Activated CD4-positive, CD25-positive, alpha-beta regulatory T cell treated with anti-CD3 and anti-CD28 coated beads, Interleukin-2, amount 50 U/mL, for 72 hours (primary cell): ENCODE data around the gene CKS1B.
"Not testable (repeated sequence)": the region's sequence is repeated elsewhere in the genome, so short reads cannot be mapped to it uniquely, and the experiment has no call there.

Source experiments
- DNase-seq: peaks from one replicate; pipeline ENCODE4 v3.0.0; 2021

CKS1B gene

DNA sequence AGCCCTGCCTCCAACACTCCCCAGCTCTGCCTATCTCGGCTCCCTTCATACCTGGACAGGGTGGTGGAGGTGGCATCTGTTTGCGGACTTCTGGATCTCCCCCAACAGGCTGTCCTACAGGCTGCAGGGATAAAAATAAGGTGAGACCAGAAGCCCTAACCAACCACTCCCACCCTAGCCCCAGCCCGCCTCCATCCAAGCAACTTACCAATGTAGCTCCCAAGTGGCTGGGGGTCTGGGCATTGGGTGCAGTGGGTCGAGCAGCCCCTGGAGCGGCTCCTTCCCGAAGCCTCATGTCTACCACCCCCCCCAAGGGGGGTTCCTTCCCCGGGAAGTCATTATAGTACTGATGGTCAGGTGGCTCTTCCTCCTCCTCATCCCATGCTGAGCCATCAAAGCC is 8.4 kb upstream of the CKS1B start:
- DNase-seq = no peak

DNA sequence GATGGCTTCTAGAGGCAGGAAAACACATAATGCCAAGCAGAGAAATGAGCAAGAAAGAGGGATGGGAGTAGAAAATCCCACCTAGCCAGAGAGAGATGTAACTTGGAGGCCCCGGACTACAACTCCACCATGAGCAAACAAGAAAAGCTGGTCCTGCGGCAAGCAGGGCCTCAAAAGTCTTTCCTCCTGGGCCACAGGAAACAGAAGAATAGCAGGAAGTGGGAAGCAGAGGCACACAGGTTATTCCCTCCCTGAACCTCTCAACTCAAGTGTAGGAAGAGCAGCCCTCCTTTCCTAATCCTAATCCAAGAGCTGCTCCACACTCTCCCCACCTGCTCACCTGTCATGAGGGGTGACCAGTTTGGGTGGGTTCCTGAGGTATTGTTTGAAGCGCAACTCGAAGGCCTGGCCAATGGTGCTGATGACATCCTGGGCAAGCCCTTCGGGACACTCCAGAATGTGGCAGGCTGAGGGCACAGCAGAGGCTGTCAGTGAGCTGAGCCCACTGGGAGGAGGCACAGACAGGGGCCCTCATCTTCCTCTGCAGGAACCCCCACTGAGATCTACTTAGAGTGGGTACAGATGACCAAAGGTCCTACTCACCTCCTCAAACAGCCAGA is 7.0 kb upstream of the CKS1B start:
- no peak for DNase-seq

DNA sequence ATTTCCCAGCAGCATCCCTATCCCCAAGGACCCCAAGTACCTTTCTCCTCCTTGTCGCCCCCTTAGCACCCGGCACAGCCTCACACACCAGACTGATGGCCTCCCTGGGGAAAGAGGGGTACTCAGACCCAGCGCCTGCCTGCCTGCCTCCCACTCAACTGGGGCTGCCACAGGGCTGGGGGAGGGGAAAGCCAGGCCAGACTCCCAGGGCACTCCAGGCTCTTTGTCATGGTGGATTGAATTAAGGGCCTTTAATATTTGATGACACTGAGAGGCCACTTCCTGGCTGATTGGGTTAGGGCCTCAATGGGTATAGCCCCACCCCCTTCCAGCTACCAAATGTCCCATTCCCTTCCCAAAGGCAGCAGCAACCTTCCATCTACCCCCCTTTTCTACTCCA is 5.8 kb upstream of the CKS1B start:
- DNase-seq = no peak

GRCh38 chr1:154969246-154969645 is 5.2 kb upstream of the CKS1B start:
- no peak for DNase-seq

DNA sequence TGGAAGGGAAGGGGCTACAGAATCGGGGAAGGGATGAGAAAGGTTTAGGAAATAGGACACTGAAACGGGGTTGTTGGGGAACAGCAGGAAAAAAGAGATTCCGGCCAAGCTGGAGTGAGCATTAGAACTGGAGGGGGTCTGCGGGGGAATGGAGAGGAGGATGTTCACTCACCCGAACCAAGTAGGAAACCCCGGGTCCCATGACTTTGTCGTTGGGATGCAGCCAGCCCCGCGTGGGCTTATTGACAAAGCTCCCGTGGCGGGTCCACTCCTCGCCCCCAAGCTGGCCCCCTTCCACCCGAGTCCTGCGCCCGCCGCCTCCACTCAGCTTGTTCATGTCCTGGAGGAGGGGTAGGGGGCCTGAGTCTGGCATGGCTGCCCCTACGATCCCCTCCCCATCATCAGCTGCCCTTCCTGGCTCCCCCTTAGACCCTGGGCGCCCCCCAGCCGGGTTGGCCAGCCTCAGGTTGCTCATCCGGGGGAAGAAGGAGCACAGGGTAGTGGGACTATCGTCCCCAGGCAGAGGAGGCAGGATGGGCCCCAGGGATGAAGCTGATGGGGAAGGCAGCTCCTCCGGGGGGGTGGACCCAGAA is 4.5 kb upstream of the CKS1B start:
- DNase-seq = no peak

DNA sequence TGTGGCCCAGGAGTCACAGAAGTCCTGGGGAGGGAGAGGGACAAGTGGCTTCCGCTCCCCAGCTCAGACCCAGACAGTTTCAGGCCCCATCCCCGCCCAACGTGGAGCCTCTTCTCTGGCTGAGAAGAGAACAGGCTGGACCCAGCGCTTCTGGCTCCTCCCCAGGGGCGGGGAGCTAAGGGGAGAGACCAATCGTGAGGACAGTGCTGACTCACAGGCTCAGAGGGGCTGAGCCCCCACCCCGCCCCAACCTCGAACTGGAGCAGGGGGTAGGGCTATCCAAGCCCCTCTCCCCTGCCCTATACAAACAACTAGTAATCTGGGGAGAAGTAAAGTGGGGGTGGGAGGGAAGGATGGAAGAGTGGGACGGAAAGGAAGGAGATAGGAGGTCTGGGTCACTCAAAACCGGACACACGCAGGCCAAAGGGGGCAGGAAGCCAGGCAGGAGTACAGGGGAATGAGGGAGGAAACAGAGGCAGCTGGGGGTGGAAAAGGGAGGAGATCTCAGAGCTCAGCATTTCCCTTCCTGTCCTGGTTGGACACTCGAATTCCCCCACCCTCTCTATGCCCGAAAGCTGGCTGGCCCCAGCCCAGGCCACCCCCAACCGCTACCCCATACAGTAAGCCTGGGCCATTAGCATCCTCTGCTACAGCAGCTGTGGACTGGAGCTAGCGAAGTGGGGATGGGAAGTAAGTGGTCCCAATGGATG is 3.7 kb upstream of the CKS1B start, which contains the start of gene SHC1:
Gene SHC1, minus strand, starts transcription at position 117 of the 710 bp plus-strand sequence. CDS start 221 bp downstream, outside the sequence.
- no peak for DNase-seq

DNA sequence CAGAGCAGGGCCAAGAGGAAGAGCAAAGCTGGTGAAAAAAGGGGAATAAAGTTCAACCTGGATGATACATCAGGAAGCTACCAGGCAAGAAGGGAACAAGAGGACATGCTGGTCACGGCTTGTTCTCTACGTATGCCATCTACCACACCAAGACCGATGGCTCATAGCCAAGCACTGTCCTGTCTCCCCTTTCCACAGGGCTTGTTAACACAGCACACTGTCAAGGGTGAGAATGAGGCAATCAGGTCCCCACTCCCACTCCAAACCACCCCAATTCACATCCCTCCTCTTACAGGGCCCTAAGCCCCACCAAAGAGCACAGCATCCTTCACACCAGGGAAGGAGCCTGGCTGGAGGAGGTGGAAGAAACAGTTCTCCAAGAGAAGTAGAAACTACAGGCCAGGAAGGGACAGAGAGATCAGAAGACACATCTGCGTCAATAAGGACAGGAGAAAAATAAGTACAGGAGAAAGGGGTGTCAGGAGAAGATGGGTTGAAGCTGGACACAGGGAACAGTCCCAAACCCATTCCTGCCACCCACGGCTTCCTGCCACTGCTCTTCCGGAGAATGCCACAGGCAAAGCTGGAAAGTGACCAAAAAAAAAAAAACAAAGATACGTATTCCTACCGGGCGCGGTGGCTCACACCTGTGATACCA is 3.0 kb upstream of the CKS1B start:
- no peak for DNase-seq

DNA sequence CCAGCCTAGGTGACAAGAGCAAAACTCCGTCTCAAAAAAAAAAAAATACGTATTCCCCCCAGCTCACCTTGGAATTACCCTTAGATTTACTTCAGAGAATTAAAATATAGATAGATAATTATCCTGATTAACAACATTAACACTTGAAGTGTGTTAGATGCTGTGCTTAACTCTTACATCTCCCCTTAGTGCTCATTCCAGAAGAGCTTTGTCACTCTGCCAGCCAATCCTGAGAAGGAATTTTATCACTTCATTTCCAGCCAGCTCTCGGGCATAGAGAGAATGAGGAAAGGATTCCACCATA is 2.3 kb upstream of the CKS1B start:
- no peak for DNase-seq

DNA sequence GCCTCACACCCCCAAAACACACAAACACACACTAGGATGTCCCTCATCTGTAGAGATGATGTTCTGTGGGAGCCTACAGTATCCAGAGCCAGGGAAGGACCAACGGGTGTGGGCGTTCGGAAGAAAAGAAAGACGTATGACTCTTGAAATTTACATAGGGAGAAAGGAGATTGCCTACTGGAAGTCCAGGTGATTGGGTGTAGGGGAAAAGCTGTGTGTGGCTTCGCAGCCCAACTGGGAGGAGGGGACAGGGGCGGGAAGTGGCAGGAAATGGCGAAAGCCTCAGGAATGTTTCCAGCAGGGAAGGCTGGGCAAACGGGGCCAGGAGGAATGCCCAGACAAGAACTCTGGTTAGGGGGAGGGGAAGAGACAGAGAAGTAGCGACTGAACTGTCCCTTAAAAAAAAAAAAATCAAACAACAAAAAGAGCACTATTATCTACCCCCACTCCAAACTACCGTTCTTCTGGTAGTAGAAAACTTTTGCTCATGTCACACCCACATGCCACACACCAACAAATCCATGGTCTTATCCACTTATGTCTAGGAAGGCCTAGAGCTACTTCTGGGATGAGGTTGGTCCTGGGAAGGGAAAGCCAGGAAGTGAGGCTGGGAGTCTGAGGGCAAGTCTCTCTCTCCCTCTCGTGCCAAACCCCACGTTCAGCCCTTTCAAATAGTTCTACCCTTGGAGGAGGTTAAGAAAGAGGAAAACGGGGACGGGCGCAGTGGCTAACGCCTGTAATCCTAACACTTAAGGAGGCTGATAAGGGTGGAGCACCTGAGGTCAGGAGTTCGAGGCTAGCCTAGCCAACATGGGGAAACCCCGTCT is 1.8 kb upstream of the CKS1B start:
- DNase-seq = no peak

- peak; percentile 94 for DNase-seq
Measured at GRCh38 chr1:154973344-154974101, 958 bp upstream of the CKS1B start.

DNA sequence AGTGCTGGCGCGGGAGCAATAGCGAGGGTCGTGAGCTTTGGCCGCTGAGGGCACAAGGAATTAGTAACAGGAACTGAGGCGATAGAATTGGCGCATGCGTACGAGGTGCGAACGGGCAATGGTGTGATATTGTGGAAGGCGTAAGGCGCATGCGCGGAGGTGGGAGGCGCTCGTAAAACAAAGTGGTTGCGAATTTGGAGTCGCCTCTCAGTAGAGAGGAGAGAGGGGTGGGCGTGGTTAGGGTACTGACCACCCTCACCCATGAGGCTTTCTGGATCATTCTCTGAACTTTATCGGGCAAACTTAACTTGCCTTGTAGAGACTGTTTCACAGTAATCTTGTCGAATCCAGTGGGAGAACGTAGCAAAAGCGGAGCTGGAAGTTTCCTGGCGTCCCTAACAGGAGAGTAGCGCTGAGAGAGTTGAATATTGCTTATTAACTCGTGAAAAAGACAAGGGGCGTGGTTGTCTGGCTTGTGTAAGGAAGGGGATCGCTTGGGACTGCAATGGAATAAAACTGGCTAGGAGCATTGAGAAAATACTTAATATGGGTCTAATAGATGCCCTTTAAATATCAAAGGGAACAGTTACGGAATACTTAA is 427 bp downstream of the CKS1B start:
- DNase-seq = peak; percentile 92

GRCh38 chr1:154975409-154976059 is 1.1 kb downstream of the CKS1B start:
- peak; percentile 65 for DNase-seq

- DNase-seq = not testable (repeated sequence)
Measured at GRCh38 chr1:154977762-154978161, 3.3 kb downstream of the CKS1B start.

DNA sequence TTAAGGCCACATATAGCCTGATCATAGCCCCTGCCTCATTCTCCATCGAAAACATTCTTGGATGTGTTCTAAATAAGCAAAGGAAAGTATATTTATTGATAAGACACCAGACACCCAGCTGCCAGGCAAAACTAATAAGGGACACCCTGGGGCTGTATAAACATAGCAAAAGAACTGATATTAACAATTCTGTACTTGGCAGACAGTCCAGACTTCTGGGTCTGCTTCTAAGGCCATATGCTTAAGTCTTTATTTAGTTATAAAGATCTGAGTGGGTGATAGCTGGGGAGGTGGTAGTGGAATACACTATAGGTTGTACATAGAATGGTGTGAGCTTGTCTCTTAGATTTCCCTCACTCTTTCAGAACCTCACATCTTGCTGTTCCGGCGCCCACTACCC is 3.9 kb downstream of the CKS1B start:
- DNase-seq = no peak

DNA sequence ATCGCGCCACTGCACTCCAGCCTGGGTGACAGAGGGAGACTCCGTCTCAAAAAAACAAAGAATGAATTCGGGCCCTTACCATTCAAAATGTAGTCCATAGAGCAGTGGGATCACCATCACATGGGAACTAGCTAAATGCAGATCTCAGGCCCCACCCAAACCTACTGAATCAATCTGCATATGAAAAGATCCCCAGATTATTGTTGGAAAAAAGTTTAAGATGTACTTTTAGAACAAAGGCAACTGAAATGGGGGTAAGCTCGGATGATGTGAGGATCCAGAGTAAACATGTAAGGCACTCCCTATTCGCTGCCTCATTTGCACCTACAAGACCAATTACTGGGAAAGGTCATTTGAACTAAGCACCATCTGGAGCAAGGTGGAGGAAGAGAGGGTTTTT is 7.9 kb downstream of the CKS1B start:
- DNase-seq = no peak

GRCh38 chr1:154982897-154983648 is 8.6 kb downstream of the CKS1B start, which contains the start of gene FLAD1:
TSS of gene FLAD1 (plus strand) at chr1:154983344. CDS start at chr1:154983695, 351 bp downstream.
- DNase-seq = peak; percentile 95

DNA sequence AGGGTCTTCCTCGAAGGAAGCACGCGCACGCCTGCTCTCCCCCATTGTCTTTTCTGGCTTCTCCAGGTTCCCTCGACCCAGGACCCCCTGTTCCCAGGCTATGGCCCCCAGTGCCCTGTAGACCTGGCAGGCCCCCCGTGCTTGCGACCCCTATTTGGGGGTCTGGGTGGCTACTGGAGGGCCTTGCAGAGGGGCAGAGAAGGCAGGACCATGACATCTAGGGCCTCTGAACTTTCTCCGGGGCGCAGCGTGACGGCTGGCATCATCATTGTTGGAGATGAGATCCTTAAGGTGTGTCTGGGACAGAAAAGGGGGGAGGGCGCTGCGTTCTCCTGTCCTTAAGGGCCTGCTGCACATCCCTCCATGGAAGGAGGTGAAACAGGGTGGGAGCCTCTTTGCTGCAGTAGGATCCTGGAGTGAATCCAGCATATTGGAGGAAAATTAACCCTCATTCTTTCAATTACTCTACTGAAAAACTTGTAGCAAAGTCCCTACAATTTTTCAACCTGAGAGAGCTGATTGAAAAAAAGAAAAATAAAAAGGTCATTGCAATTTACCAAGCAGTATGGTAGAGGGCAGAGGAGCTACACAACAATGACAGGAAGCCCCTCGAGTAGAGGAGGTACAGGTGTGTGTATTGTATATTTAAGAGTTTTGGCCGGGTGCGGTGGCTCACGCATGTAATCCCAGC is 9.4 kb downstream of the CKS1B start:
- no peak for DNase-seq

GRCh38 chr1:154986736-154987135 is 12.3 kb downstream of the CKS1B start:
- DNase-seq = not testable (repeated sequence)

DNA sequence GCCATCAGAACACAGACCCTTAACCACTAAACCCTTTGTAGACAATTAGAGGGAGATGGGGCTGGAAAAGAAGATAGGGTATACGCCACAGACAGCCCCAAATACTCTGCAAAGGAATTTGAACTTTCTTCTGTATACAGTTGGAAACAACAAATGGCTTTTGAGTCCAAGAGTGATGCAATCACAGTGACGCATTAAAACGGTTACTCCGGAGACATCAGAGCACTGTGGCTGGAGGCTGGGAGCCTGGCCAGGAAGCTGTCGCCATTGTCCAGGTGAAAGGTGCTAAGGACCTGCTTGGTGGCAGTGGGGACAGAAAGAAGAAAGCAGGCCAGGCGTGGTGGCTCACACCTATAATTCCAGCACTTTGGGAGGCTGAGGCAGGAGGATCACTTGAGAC is 12.8 kb downstream of the CKS1B start:
- DNase-seq = no peak
